PFSK-1 (cell line): ENCODE data around the gene ANTXR1.

ENCODE experiments used
- FOXP2 ChIP-seq: optimal IDR thresholded peaks from 2 replicates; pipeline ENCODE3; 2011; ENCODE audit warnings: borderline replicate concordance, control low read depth, inconsistent platforms; ENCODE audit not compliant: insufficient read depth; ENCODE audit errors: extremely low read length, extremely low read depth
- POLR2AphosphoS5 ChIP-seq: IDR thresholded peaks from 2 replicates; pipeline ENCODE4 v1.6.1; 2012; ENCODE audit warnings: low read depth, mild to moderate bottlenecking, control low read depth, low read length, moderate library complexity
- REST ChIP-seq, 2 experiments: IDR thresholded peaks; 2 replicates each; pipeline versions ENCODE4 v1.6.1 to v1.8.0; 2011 to 2012; ENCODE audit warnings: low read depth in 2 of 2, low read length in 2 of 2, control low read depth in 1 of 2, inconsistent platforms in 1 of 2, mild to moderate bottlenecking in 1 of 2, moderate library complexity in 1 of 2; ENCODE audit not compliant: insufficient read depth in 1 of 2
- SIN3A ChIP-seq: IDR thresholded peaks from 2 replicates; pipeline ENCODE4 v1.6.1; 2012; ENCODE audit warnings: mild to moderate bottlenecking, low read length, moderate library complexity, borderline replicate concordance; ENCODE audit not compliant: insufficient read depth
- TAF1 ChIP-seq: IDR thresholded peaks from 2 replicates; pipeline ENCODE4 v1.6.1; 2012; ENCODE audit warnings: low read length, control low read depth, borderline replicate concordance; ENCODE audit not compliant: insufficient read depth

Gene ANTXR1

GRCh38 chr2:69202327-69202726 lies 189.3 kb downstream of the ANTXR1 start:
- TF ChIP-seq SIN3A = no peak
- no peak for TF ChIP-seq POLR2AphosphoS5
- TF ChIP-seq FOXP2 = no peak
- TF ChIP-seq REST (IDR thresholded peaks at IDR 0.05; ENCODE audit: insufficient read depth in 1 of 2, low read depth in 2 of 2, low read length in 2 of 2) = no peak
- TF ChIP-seq TAF1 = no peak

GRCh38 chr2:69203166-69203985 lies 190.4 kb downstream of the ANTXR1 start:
- no peak for TF ChIP-seq TAF1
- TF ChIP-seq FOXP2 = no peak
- no peak for TF ChIP-seq SIN3A
- TF ChIP-seq POLR2AphosphoS5 = no peak
- TF ChIP-seq REST (IDR thresholded peaks at IDR 0.05; ENCODE audit: insufficient read depth in 1 of 2, low read depth in 2 of 2, low read length in 2 of 2) = no peak

- TF ChIP-seq POLR2AphosphoS5 (no peak), REST (IDR thresholded peaks at IDR 0.05; ENCODE audit: insufficient read depth in 1 of 2, low read depth in 2 of 2, low read length in 2 of 2) (no peak), FOXP2 (no peak), TAF1 (no peak), SIN3A (no peak)
These were observed 191.7 kb downstream of the ANTXR1 start for GRCh38 chr2:69204654-69205053.

GRCh38 chr2:69205076-69205475 lies 192.1 kb downstream of the ANTXR1 start:
- no peak for TF ChIP-seq TAF1
- TF ChIP-seq POLR2AphosphoS5 = no peak
- TF ChIP-seq REST (IDR thresholded peaks at IDR 0.05; ENCODE audit: insufficient read depth in 1 of 2, low read depth in 2 of 2, low read length in 2 of 2) = no peak
- TF ChIP-seq FOXP2 = no peak
- TF ChIP-seq SIN3A = no peak
